ENCODE results near the gene MRGPRG. TPM values are rescaled to one million over a fixed set of nuclear protein-coding genes. Genes with fewer than 3 reads are reported as not detected.

The MRGPRG gene
- total and polyA plus RNA-seq, 2 of the 8 experiments (the other 6 are each of a cell fraction or from before 2014, with no cell fraction given), result not detected

GRCh38 chr11:3228445-3228829 lies 9.8 kb upstream of the MRGPRG start:
- Histone ChIP-seq H3K27me3 (replicated peaks in 1 of 4; ENCODE audit: control insufficient read depth in 3 of 4, extremely low read depth in 1 of 4, insufficient read depth in 3 of 4, low read length in 3 of 4) (no peaks in the 10 kb centered on the region), H3K27ac (ENCODE audit: low read depth, low read length) (no peak overlapping the region), H3K36me3 (ENCODE audit: control insufficient read depth in 2 of 4, insufficient read depth in 4 of 4, low read length in 3 of 4) (no peaks in the 10 kb centered on the region), H3K23ac (ENCODE audit: insufficient read length) (no peak overlapping the region), H4K20me1 (replicated peaks in 1 of 2; ENCODE audit: control insufficient read depth in 1 of 2, insufficient read depth in 2 of 2, low read length in 2 of 2) (peaks cover 0 to 2% of the 10 kb centered on the region in 2 experiments), H3K9ac (replicated peaks in 1 of 4; ENCODE audit: extremely low read depth in 1 of 4, low read depth in 3 of 4, low read length in 3 of 4) (no peak overlapping the region), H3K4ac (replicated peaks; ENCODE audit: insufficient read length, low read depth, low read length) (no peak overlapping the region), H2BK20ac (ENCODE audit: low read length) (no peak overlapping the region), H2AK5ac (ENCODE audit: low read depth, low read length) (no peak overlapping the region), H3K23me2 (ENCODE audit: low read depth, low read length) (no peaks in the 10 kb centered on the region), H2BK15ac (ENCODE audit: low read length) (0 out of 2 replicates have a peak overlapping the region, but pooled peaks have one; percentile 10), H2BK5ac (ENCODE audit: low read depth, low read length) (no peak overlapping the region), H2BK12ac (ENCODE audit: low read depth, low read length) (no peak overlapping the region), H2AFZ (ENCODE audit: low read length) (no peak overlapping the region), H3K79me1 (ENCODE audit: low read depth, low read length) (no peaks in the 10 kb centered on the region), H2BK120ac (replicated peaks; ENCODE audit: low read depth, low read length) (no peak overlapping the region), H4K91ac (replicated peaks; ENCODE audit: insufficient read length, low read length) (no peak overlapping the region), H3K14ac (ENCODE audit: insufficient read length) (no peak overlapping the region), H3K18ac (ENCODE audit: extremely low read depth, low read length) (no peak overlapping the region), H3K56ac (replicated peaks; ENCODE audit: insufficient read length, low read depth, low read length) (no peak overlapping the region), H3K4me2 (ENCODE audit: insufficient read depth in 1 of 2, low read depth in 2 of 2, low read length in 2 of 2) (no peak overlapping the region), H3K79me2 (ENCODE audit: control insufficient read depth in 1 of 2, insufficient read depth in 2 of 2, low read length in 2 of 2) (no peaks in the 10 kb centered on the region), H3K4me1 (replicated peaks in 1 of 4; ENCODE audit: control insufficient read depth in 3 of 4, insufficient read depth in 4 of 4, low read length in 3 of 4) (peaks cover 0 to 16% (median 7%) of the 10 kb centered on the region in 4 experiments; a peak in 6 of 7 replicates), H4K5ac (ENCODE audit: insufficient read length, low read depth, low read length) (no peak overlapping the region), H4K8ac (ENCODE audit: extremely low read depth, insufficient read depth, low read length) (no peak overlapping the region; the same call in 1 of the 2 replicates), H3K9me3 (ENCODE audit: insufficient read depth in 2 of 2, low read depth in 1 of 2, low read length in 1 of 2) (no peaks in the 10 kb centered on the region), H3K4me3 (ENCODE audit: extremely low read depth in 1 of 4, insufficient read depth in 2 of 4, low read depth in 3 of 4, low read length in 4 of 4) (no peak overlapping the region)
- ChIA-PET CTCF (ENCODE audit: partially characterized antibody) (interaction anchor here (0.6 to 3.2 kb wide), 2 partner anchors 11 kb away, joined by 3 to 15 read pairs; no protein-coding TSS in a partner anchor), POLR2A (ENCODE audit: partially characterized antibody) (no interaction called here)
- FAIRE-seq (no peak), DNase-seq (ENCODE audit: low read depth in 1 of 2, low spot score in 2 of 2) (no peak)
- TF ChIP-seq POU5F1 (IDR thresholded peaks at IDR 0.05; ENCODE audit: low read depth, low read length), result no peak
- TF ChIP-seq POLR2AphosphoS5 (IDR thresholded peaks at IDR 0.05; ENCODE audit: low read depth, low read length), result no peak
- no peak for TF ChIP-seq GABPA (IDR thresholded peaks at IDR 0.05; ENCODE audit: borderline replicate concordance, insufficient read depth, low read length)
- no peak for TF ChIP-seq EZH2 (IDR thresholded peaks at IDR 0.05; ENCODE audit: low read depth, low read length, severe bottlenecking)
- TF ChIP-seq POLR2A (IDR thresholded peaks at IDR 0.05; ENCODE audit: control extremely low read depth in 1 of 2, low read depth in 2 of 2, low read length in 2 of 2), result no peak
- no peak for TF ChIP-seq SUZ12 (IDR thresholded peaks at IDR 0.05; ENCODE audit: low read length)
- TF ChIP-seq PHF8 (conservative IDR thresholded peaks at IDR 0.05; ENCODE audit: low read depth, low read length), result no peak
- TF ChIP-seq CEBPB (IDR thresholded peaks at IDR 0.05; ENCODE audit: low read depth, low read length), result no peak
- no peak for TF ChIP-seq YY1 (IDR thresholded peaks at IDR 0.05; ENCODE audit: low read depth, low read length)
- no peak for TF ChIP-seq TAF7 (optimal IDR thresholded peaks at IDR 0.05; ENCODE audit: borderline replicate concordance, low read depth, low read length)
- TF ChIP-seq HDAC6 (IDR thresholded peaks at IDR 0.05; ENCODE audit: low read depth, low read length), result no peak
- no peak for TF ChIP-seq SIN3A (conservative IDR thresholded peaks at IDR 0.05 in 1 of 2, IDR thresholded peaks at IDR 0.05 in 1 of 2; ENCODE audit: low read depth in 1 of 2, low read length in 2 of 2)
- no peak for TF ChIP-seq USF2 (IDR thresholded peaks at IDR 0.05; ENCODE audit: low read length)
- TF ChIP-seq RFX5 (IDR thresholded peaks at IDR 0.05; ENCODE audit: borderline replicate concordance, low read depth, low read length), result no peak
- 90% methylated on average over 22 of the region's 23 CpGs; no CpG with 5 or more reads in 1 of the 2 experiments for WGBS, 2 experiments (ENCODE audit: extremely low coverage in 1 of 2, insufficient coverage in 1 of 2, insufficient read length in 1 of 2, insufficient replicate concordance in 2 of 2, low coverage in 1 of 2, low lambda C conversion rate in 2 of 2, missing lambda C conversion rate in 1 of 2)
